H1 (cell line): ENCODE results near the gene LEFTY1. TPM values are rescaled to one million over a fixed set of nuclear protein-coding genes. Genes with fewer than 3 reads are reported as not detected.

ENCODE experiments used
- BRCA1 ChIP-seq: IDR thresholded peaks from 2 replicates; pipeline ENCODE4 v1.6.1; 2012; ENCODE audit warnings: low read depth, low read length, improper control_type of control experiment
- GABPA ChIP-seq: IDR thresholded peaks from 2 replicates; pipeline ENCODE4 v1.6.1; 2011; ENCODE audit warnings: mild to moderate bottlenecking, low read length, moderate library complexity, borderline replicate concordance; ENCODE audit not compliant: insufficient read depth
- KDM1A ChIP-seq: fragments of 200-600, 300-600 bp; sonication (generic); IDR thresholded peaks from 2 replicates; pipeline ENCODE4 v1.7.1; 2016; ENCODE audit warnings: mild to moderate bottlenecking, low read length, borderline replicate concordance
- polyA plus RNA-seq, 7 experiments: library from polyadenylated mRNA; depleted of rRNA in 3 of 7; stranded (reverse) in 5 of 7; unstranded in 2 of 7; fragments of >200 nt in 5 of 7; fragments of 200-250 nt in 2 of 7; gene quantifications; 1 replicate in 5 of 7; 2 replicates in 1 of 7; 4 replicates in 1 of 7; pipeline versions ENCODE4 v1.2.1 to v1.2.3, GENCODE V29; 2011 to 2013; ENCODE audit warnings: missing spikeins in 2 of 7, mixed read lengths in 2 of 7
- total RNA-seq: library from RNA; stranded (reverse); fragmentation: NEBNext Ultra II Directional; extraction: Animal tissue kit (Norgen Biotek cat#: 25700); gene quantifications from 2 replicates; pipeline ENCODE4 v1.2.1, GENCODE V29; 2021
- TF ChIP-seq, protein P1 (sequence below): fragments of 300-600 bp; sonication (generic); IDR thresholded peaks from 2 replicates; pipeline ENCODE4 v1.7.1; 2012; ENCODE audit warnings: low read length, moderate library complexity, mild to moderate bottlenecking, inconsistent platforms; ENCODE audit not compliant: insufficient replicate concordance

Gene LEFTY1
- total and polyA plus RNA-seq, 2 of the 8 experiments (the other 6 are each of a cell fraction or from before 2014, with no cell fraction given) = 4.5 to 11.7 TPM

DNA sequence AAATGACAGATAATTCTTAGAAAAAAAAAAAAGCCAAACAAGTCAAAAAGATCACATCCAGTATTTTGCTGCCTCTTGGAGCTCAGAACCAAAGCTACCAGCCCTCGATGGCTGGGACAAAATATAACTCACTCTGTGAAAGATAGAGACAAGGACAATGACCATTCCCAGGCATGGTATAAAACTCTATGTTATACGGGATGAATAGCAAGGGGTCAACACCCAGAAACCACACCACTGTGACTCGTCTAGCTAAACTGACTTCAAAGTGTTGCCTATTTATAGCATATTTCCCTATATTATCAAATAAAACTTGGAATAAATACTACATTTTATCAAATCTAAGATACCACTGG is 16.9 kb downstream of the LEFTY1 start (continued):
- TF ChIP-seq, protein P1, sequence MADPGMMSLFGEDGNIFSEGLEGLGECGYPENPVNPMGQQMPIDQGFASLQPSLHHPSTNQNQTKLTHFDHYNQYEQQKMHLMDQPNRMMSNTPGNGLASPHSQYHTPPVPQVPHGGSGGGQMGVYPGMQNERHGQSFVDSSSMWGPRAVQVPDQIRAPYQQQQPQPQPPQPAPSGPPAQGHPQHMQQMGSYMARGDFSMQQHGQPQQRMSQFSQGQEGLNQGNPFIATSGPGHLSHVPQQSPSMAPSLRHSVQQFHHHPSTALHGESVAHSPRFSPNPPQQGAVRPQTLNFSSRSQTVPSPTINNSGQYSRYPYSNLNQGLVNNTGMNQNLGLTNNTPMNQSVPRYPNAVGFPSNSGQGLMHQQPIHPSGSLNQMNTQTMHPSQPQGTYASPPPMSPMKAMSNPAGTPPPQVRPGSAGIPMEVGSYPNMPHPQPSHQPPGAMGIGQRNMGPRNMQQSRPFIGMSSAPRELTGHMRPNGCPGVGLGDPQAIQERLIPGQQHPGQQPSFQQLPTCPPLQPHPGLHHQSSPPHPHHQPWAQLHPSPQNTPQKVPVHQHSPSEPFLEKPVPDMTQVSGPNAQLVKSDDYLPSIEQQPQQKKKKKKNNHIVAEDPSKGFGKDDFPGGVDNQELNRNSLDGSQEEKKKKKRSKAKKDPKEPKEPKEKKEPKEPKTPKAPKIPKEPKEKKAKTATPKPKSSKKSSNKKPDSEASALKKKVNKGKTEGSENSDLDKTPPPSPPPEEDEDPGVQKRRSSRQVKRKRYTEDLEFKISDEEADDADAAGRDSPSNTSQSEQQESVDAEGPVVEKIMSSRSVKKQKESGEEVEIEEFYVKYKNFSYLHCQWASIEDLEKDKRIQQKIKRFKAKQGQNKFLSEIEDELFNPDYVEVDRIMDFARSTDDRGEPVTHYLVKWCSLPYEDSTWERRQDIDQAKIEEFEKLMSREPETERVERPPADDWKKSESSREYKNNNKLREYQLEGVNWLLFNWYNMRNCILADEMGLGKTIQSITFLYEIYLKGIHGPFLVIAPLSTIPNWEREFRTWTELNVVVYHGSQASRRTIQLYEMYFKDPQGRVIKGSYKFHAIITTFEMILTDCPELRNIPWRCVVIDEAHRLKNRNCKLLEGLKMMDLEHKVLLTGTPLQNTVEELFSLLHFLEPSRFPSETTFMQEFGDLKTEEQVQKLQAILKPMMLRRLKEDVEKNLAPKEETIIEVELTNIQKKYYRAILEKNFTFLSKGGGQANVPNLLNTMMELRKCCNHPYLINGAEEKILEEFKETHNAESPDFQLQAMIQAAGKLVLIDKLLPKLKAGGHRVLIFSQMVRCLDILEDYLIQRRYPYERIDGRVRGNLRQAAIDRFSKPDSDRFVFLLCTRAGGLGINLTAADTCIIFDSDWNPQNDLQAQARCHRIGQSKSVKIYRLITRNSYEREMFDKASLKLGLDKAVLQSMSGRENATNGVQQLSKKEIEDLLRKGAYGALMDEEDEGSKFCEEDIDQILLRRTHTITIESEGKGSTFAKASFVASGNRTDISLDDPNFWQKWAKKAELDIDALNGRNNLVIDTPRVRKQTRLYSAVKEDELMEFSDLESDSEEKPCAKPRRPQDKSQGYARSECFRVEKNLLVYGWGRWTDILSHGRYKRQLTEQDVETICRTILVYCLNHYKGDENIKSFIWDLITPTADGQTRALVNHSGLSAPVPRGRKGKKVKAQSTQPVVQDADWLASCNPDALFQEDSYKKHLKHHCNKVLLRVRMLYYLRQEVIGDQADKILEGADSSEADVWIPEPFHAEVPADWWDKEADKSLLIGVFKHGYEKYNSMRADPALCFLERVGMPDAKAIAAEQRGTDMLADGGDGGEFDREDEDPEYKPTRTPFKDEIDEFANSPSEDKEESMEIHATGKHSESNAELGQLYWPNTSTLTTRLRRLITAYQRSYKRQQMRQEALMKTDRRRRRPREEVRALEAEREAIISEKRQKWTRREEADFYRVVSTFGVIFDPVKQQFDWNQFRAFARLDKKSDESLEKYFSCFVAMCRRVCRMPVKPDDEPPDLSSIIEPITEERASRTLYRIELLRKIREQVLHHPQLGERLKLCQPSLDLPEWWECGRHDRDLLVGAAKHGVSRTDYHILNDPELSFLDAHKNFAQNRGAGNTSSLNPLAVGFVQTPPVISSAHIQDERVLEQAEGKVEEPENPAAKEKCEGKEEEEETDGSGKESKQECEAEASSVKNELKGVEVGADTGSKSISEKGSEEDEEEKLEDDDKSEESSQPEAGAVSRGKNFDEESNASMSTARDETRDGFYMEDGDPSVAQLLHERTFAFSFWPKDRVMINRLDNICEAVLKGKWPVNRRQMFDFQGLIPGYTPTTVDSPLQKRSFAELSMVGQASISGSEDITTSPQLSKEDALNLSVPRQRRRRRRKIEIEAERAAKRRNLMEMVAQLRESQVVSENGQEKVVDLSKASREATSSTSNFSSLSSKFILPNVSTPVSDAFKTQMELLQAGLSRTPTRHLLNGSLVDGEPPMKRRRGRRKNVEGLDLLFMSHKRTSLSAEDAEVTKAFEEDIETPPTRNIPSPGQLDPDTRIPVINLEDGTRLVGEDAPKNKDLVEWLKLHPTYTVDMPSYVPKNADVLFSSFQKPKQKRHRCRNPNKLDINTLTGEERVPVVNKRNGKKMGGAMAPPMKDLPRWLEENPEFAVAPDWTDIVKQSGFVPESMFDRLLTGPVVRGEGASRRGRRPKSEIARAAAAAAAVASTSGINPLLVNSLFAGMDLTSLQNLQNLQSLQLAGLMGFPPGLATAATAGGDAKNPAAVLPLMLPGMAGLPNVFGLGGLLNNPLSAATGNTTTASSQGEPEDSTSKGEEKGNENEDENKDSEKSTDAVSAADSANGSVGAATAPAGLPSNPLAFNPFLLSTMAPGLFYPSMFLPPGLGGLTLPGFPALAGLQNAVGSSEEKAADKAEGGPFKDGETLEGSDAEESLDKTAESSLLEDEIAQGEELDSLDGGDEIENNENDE = no peak
- TF ChIP-seq KDM1A = no peak
- TF ChIP-seq BRCA1 = no peak
- no peak for TF ChIP-seq GABPA
